Measurements from ENCODE around the gene COL2A1.
"Not testable (repeated sequence)": the region's sequence is repeated elsewhere in the genome, so short reads cannot be mapped to it uniquely, and the experiment has no call there.

The COL2A1 gene

GRCh38 chr12:47972895-47973294, 31.4 kb downstream of the COL2A1 start:
- DNase-seq: no peak

GRCh38 chr12:47970843-47971242, 33.4 kb downstream of the COL2A1 start:
- no peak for DNase-seq

GRCh38 chr12:47969845-47970244, 34.4 kb downstream of the COL2A1 start:
- DNase-seq: no peak

GRCh38 chr12:47967461-47968321, 36.6 kb downstream of the COL2A1 start:
- DNase-seq: no peak

GRCh38 chr12:47965581-47965980, 38.7 kb downstream of the COL2A1 start:
- DNase-seq: no peak

- DNase-seq: peak in 1 of 5 donors; percentile 7
Observed at GRCh38 chr12:47964106-47964728, 40.1 kb downstream of the COL2A1 start.

- DNase-seq: peak; percentile 86 to 94 (median 88)
Observed at GRCh38 chr12:47963340-47964040, 40.8 kb downstream of the COL2A1 start, which contains the start of gene TMEM106C. TMEM106C (plus strand) TSS chr12:47963596; CDS start chr12:47964237, 641 bp downstream.

GRCh38 chr12:47962198-47962597, 42.1 kb downstream of the COL2A1 start:
- DNase-seq: no peak

- DNase-seq: not testable (repeated sequence)
Observed at GRCh38 chr12:47957671-47958070, 46.6 kb downstream of the COL2A1 start.

GRCh38 chr12:47955059-47955458, 49.2 kb downstream of the COL2A1 start:
- DNase-seq: no peak

GRCh38 chr12:47954467-47955045, 49.7 kb downstream of the COL2A1 start:
- no peak for DNase-seq

- DNase-seq: no peak
Observed at GRCh38 chr12:47954058-47954457, 50.2 kb downstream of the COL2A1 start.

- no peak for DNase-seq
Observed at GRCh38 chr12:47950856-47951468, 53.3 kb downstream of the COL2A1 start.

- peak in 3 of 5 donors; percentile 28 to 44 (median 41) for DNase-seq
Observed at GRCh38 chr12:47949441-47950341, 54.6 kb downstream of the COL2A1 start.

- no peak for DNase-seq
Observed at GRCh38 chr12:47947341-47947740, 56.9 kb downstream of the COL2A1 start.

GRCh38 chr12:47946413-47947323, 57.6 kb downstream of the COL2A1 start:
- no peak for DNase-seq

- DNase-seq: no peak
Observed at GRCh38 chr12:47945341-47945728, 58.9 kb downstream of the COL2A1 start.

GRCh38 chr12:47944685-47945340, 59.5 kb downstream of the COL2A1 start:
- no peak for DNase-seq

GRCh38 chr12:47943623-47944340, 60.5 kb downstream of the COL2A1 start:
- DNase-seq: no peak

All from T-helper 1 cell (primary cell).